Peyer's patch (tissue), 4 donors: ENCODE data around the gene LIMS2.

Source experiments
- POLR2A ChIP-seq, 2 donors: fragments of 450-650 bp; IDR thresholded peaks; one replicate each; pipeline ENCODE4 v1.5.1; 2017; ENCODE audit warnings: antibody characterized with exemption in 2 of 2, mild to moderate bottlenecking in 2 of 2, moderate library complexity in 2 of 2
- TF ChIP-seq, protein P1 (sequence below), 6 experiments: fragments of 450-650 bp in 4 of 6; fragments of 200-600 bp in 2 of 6; sonication (generic) in 1 of 6; IDR thresholded peaks; one replicate each; pipeline ENCODE4 v1.5.1; 2017 to 2019; ENCODE audit warnings: antibody characterized with exemption in 6 of 6, mild to moderate bottlenecking in 3 of 6, moderate library complexity in 1 of 6

- TF ChIP-seq, protein P1, sequence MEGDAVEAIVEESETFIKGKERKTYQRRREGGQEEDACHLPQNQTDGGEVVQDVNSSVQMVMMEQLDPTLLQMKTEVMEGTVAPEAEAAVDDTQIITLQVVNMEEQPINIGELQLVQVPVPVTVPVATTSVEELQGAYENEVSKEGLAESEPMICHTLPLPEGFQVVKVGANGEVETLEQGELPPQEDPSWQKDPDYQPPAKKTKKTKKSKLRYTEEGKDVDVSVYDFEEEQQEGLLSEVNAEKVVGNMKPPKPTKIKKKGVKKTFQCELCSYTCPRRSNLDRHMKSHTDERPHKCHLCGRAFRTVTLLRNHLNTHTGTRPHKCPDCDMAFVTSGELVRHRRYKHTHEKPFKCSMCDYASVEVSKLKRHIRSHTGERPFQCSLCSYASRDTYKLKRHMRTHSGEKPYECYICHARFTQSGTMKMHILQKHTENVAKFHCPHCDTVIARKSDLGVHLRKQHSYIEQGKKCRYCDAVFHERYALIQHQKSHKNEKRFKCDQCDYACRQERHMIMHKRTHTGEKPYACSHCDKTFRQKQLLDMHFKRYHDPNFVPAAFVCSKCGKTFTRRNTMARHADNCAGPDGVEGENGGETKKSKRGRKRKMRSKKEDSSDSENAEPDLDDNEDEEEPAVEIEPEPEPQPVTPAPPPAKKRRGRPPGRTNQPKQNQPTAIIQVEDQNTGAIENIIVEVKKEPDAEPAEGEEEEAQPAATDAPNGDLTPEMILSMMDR (IDR thresholded peaks at IDR 0.05), result no peak
- TF ChIP-seq POLR2A (IDR thresholded peaks at IDR 0.05), result no peak
Measured at GRCh38 chr2:127702395-127703009, 27.2 kb upstream of the LIMS2 start.
